DOHH2 (cell line): ENCODE data around the gene OR2A42.
"Not testable (repeated sequence)": the region's sequence is repeated elsewhere in the genome, so short reads cannot be mapped to it uniquely, and the experiment has no call there.

Experiments used
- H3F3A ChIP-seq: fragments of 200-600 bp; sonication (generic), shearing (Covaris generic); 2 replicates; pipeline ENCODE4 v1.6.0; 2016; ENCODE audit warnings: antibody characterized with exemption, mild to moderate bottlenecking; ENCODE audit not compliant: control insufficient read depth, insufficient read depth
- H3K27ac ChIP-seq: fragments of 200-600 bp; sonication (generic); 2 replicates; pipeline ENCODE4 v1.5.1; 2014; ENCODE audit warnings: low read depth, mild to moderate bottlenecking, low read length, moderate library complexity
- H3K27me3 ChIP-seq: fragments of 200-600 bp; sonication (generic); 2 replicates; pipeline ENCODE4 v1.6.1; 2014; ENCODE audit warnings: mild to moderate bottlenecking, low read length, mixed read lengths; ENCODE audit not compliant: control insufficient read depth
- H3K36me3 ChIP-seq: fragments of 200-600 bp; sonication (generic); 2 replicates; pipeline ENCODE4 v1.6.1; 2014; ENCODE audit warnings: mild to moderate bottlenecking, low read length, moderate library complexity, mixed read lengths; ENCODE audit not compliant: control insufficient read depth
- H3K4me1 ChIP-seq: fragments of 200-600 bp; sonication (generic); 2 replicates; pipeline ENCODE4 v1.6.1; 2014; ENCODE audit warnings: mild to moderate bottlenecking, low read length, mixed read lengths; ENCODE audit not compliant: control insufficient read depth
- H3K4me2 ChIP-seq: fragments of 200-600 bp; sonication (generic); 2 replicates; pipeline ENCODE4 v1.6.0; 2014; ENCODE audit warnings: mild to moderate bottlenecking, low read length, moderate library complexity
- H3K4me3 ChIP-seq: fragments of 200-600 bp; sonication (generic); 2 replicates; pipeline ENCODE4 v1.5.1; 2014; ENCODE audit warnings: mild to moderate bottlenecking, low read length, mixed read lengths
- H3K79me2 ChIP-seq: fragments of 200-600 bp; sonication (generic); 2 replicates; pipeline ENCODE4 v1.6.1; 2014; ENCODE audit warnings: mild to moderate bottlenecking, low read length, mixed read lengths; ENCODE audit not compliant: control insufficient read depth
- H3K9me2 ChIP-seq: fragments of 200-600 bp; sonication (generic); replicated peaks from 2 replicates; pipeline ENCODE4 v1.6.1; 2014; ENCODE audit warnings: mild to moderate bottlenecking, low read length, mixed read lengths; ENCODE audit not compliant: control insufficient read depth
- H3K9me3 ChIP-seq: fragments of 200-600 bp; sonication (generic); 2 replicates; pipeline ENCODE4 v1.6.1; 2014; ENCODE audit warnings: antibody characterized with exemption, low read length, mixed read lengths; ENCODE audit not compliant: control insufficient read depth, insufficient read depth
- H4K20me1 ChIP-seq: fragments of 200-600 bp; sonication (generic); 2 replicates; pipeline ENCODE4 v1.6.0; 2014; ENCODE audit warnings: low read depth, mild to moderate bottlenecking, antibody characterized with exemption, low read length, moderate library complexity; ENCODE audit not compliant: control insufficient read depth, insufficient read depth
- TF ChIP-seq, protein P1 (sequence below): fragments of 200-600 bp; sonication (generic); IDR thresholded peaks from one replicate; pipeline ENCODE4 v1.5.1; 2014; ENCODE audit warnings: antibody characterized with exemption, mild to moderate bottlenecking, low read depth, low read length; ENCODE audit not compliant: poor library complexity, severe bottlenecking

Gene OR2A42

DNA sequence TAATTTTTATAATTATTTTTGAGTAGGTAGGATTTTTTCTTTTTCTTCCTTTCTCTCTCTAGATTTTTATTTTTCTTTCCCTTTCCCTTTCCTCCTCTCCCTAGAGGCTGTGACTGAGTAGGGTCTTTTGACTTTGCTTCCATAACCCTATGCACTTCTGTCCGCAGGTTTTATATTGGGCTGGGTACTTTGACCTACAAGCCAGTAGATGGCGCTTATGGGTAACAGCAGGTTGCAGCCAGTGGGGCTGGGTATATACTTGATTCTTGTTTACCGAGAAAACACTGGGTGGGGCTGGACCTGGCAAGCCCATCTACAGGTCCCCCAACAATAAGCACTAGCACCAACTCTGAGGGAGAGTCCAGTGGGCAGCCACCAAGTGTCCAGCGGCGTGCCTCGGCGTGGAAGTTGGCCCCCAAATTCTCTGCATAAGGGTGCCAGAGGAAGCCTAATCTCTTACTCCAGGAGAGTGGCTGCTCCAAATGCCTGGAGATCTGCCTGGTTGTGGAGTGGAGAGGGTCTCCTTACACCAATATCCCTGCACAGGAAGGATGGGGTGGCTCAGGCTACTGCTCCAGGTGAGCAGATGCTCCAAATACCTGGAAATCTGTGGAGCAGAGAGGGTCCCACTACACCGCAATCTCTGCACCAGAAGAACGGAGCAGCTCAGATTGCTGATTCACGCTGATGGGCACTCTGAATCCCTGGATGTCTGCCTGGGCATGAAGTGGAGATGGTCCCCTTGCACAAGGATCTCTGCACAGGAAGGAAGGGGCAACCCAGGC is 60.8 kb downstream of the OR2A42 start:
- not testable (repeated sequence) for H3F3A ChIP-seq, H3K4me1 ChIP-seq, H3K9me3 ChIP-seq, H3K27me3 ChIP-seq, H3K4me2 ChIP-seq, H3K9me2 ChIP-seq, H3K27ac ChIP-seq, H3K79me2 ChIP-seq, H4K20me1 ChIP-seq, H3K4me3 ChIP-seq, H3K36me3 ChIP-seq
- TF ChIP-seq, protein P1, sequence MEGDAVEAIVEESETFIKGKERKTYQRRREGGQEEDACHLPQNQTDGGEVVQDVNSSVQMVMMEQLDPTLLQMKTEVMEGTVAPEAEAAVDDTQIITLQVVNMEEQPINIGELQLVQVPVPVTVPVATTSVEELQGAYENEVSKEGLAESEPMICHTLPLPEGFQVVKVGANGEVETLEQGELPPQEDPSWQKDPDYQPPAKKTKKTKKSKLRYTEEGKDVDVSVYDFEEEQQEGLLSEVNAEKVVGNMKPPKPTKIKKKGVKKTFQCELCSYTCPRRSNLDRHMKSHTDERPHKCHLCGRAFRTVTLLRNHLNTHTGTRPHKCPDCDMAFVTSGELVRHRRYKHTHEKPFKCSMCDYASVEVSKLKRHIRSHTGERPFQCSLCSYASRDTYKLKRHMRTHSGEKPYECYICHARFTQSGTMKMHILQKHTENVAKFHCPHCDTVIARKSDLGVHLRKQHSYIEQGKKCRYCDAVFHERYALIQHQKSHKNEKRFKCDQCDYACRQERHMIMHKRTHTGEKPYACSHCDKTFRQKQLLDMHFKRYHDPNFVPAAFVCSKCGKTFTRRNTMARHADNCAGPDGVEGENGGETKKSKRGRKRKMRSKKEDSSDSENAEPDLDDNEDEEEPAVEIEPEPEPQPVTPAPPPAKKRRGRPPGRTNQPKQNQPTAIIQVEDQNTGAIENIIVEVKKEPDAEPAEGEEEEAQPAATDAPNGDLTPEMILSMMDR: peak; percentile 44
